Activated CD8-positive, alpha-beta memory T cell treated with anti-CD3 and anti-CD28 coated beads for 36 hours (primary cell): ENCODE data around the gene DENND2A. TPM values are rescaled to one million over a fixed set of nuclear protein-coding genes. Genes with fewer than 3 reads are reported as not detected.
"Not testable (repeated sequence)": the region's sequence is repeated elsewhere in the genome, so short reads cannot be mapped to it uniquely, and the experiment has no call there.

ENCODE experiments used
- CTCF ChIA-PET: fragments of 350-600 bp; sonication (Branson Sonifier 250); formaldehyde crosslinking; loops from one replicate; lab custom pipeline; 2021; ENCODE audit warnings: antibody characterized with exemption; lab: Charles Lee
- POLR2A ChIA-PET: fragments of 350-600 bp; sonication (Branson Sonifier 250); formaldehyde crosslinking; loops from one replicate; lab custom pipeline; 2021; ENCODE audit warnings: antibody characterized with exemption; lab: Charles Lee
- total RNA-seq, 2 experiments: library from RNA; stranded (reverse); gene quantifications; one replicate each; pipeline ENCODE4 v1.2.3, GENCODE V29; 2021

DENND2A gene
- total RNA-seq, 2 experiments from 2014 or later = not detected

- ChIA-PET CTCF (no interaction called here), POLR2A (interaction anchor here (0.6 kb wide), 1 partner anchor 28 kb away, joined by 3 read pairs; no protein-coding TSS in a partner anchor)
Measured at GRCh38 chr7:140571538-140572122, 69.0 kb downstream of the DENND2A start.

GRCh38 chr7:140570120-140570519 lies 70.5 kb downstream of the DENND2A start:
- ChIA-PET CTCF (no interaction called here), POLR2A (no interaction called here)

GRCh38 chr7:140568021-140568813 lies 72.4 kb downstream of the DENND2A start:
- CTCF ChIA-PET = interaction anchor here (0.6 kb wide), 1 partner anchor 10 kb away, joined by 4 read pairs; no protein-coding TSS in a partner anchor
- POLR2A ChIA-PET = no interaction called here

- POLR2A ChIA-PET, CTCF ChIA-PET: not testable (repeated sequence)
Measured at GRCh38 chr7:140566186-140566585, 74.4 kb downstream of the DENND2A start.

GRCh38 chr7:140565761-140566160 lies 74.9 kb downstream of the DENND2A start:
- POLR2A ChIA-PET, CTCF ChIA-PET: not testable (repeated sequence)

- ChIA-PET CTCF (no interaction called here), POLR2A (no interaction called here)
Measured at GRCh38 chr7:140564643-140565042, 76.0 kb downstream of the DENND2A start.

GRCh38 chr7:140562926-140563481 lies 77.6 kb downstream of the DENND2A start:
- ChIA-PET CTCF (no interaction called here), POLR2A (no interaction called here)

GRCh38 chr7:140559410-140559809 lies 81.2 kb downstream of the DENND2A start:
- ChIA-PET POLR2A (no interaction called here), CTCF (no interaction called here)

- ChIA-PET POLR2A (no interaction called here), CTCF (interaction anchor here (0.7 kb wide), 1 partner anchor 10 kb away, joined by 4 read pairs; no protein-coding TSS in a partner anchor)
Measured at GRCh38 chr7:140557809-140558518, 82.6 kb downstream of the DENND2A start.

- POLR2A ChIA-PET = no interaction called here
- CTCF ChIA-PET = no interaction called here
Measured at GRCh38 chr7:140557069-140557468, 83.5 kb downstream of the DENND2A start.

GRCh38 chr7:140553236-140553635 lies 87.4 kb downstream of the DENND2A start:
- POLR2A ChIA-PET, CTCF ChIA-PET: not testable (repeated sequence)

GRCh38 chr7:140552240-140552679 lies 88.4 kb downstream of the DENND2A start:
- CTCF ChIA-PET = no interaction called here
- POLR2A ChIA-PET = no interaction called here

GRCh38 chr7:140551355-140552239 lies 89.0 kb downstream of the DENND2A start:
- ChIA-PET POLR2A (no interaction called here), CTCF (no interaction called here)

GRCh38 chr7:140546947-140547346 lies 93.7 kb downstream of the DENND2A start:
- CTCF ChIA-PET = interaction anchor here (0.7 kb wide), 1 partner anchor 128 kb away, joined by 3 read pairs; no protein-coding TSS in a partner anchor
- POLR2A ChIA-PET = no interaction called here

- ChIA-PET POLR2A (no interaction called here), CTCF (no interaction called here)
Measured at GRCh38 chr7:140544388-140544826, 96.2 kb downstream of the DENND2A start.

- CTCF ChIA-PET = no interaction called here
- POLR2A ChIA-PET = no interaction called here
Measured at GRCh38 chr7:140542228-140542603, 98.4 kb downstream of the DENND2A start.

- ChIA-PET POLR2A (no interaction called here), CTCF (no interaction called here)
Measured at GRCh38 chr7:140541513-140542227, 98.9 kb downstream of the DENND2A start.

- CTCF ChIA-PET = no interaction called here
- POLR2A ChIA-PET = no interaction called here
Measured at GRCh38 chr7:140541176-140541512, 99.5 kb downstream of the DENND2A start.
